HFFc6 (cell line): Measurements from ENCODE around the gene SLC2A13. TPM values are rescaled to one million over a fixed set of nuclear protein-coding genes. Genes with fewer than 3 reads are reported as not detected.

Source experiments
- DNase-seq: peaks from one replicate; pipeline ENCODE4 v3.0.0-alpha.2; 2018
- H3K27ac Mint-ChIP-seq: 2 replicates; pipeline ENCODE4 v1.8.0; 2020; ENCODE audit warnings: mild to moderate bottlenecking, mixed read lengths
- H3K27me3 Mint-ChIP-seq: 2 replicates; pipeline ENCODE4 v1.8.0; 2021; ENCODE audit warnings: mild to moderate bottlenecking, moderate library complexity, mixed read lengths; ENCODE audit not compliant: insufficient read depth
- H3K36me3 Mint-ChIP-seq: 2 replicates; pipeline ENCODE4 v1.8.0; 2021; ENCODE audit warnings: low read depth, mixed read lengths
- H3K4me1 Mint-ChIP-seq: 2 replicates; pipeline ENCODE4 v1.8.0; 2020; ENCODE audit warnings: low read depth, mixed read lengths
- H3K4me3 Mint-ChIP-seq: 2 replicates; pipeline ENCODE4 v1.8.0; 2020; ENCODE audit warnings: mild to moderate bottlenecking, moderate library complexity, mixed read lengths
- H3K9me3 Mint-ChIP-seq: 2 replicates; pipeline ENCODE4 v1.8.0; 2020; ENCODE audit warnings: mild to moderate bottlenecking, mixed read lengths
- CTCF ChIP-seq: fragments of 200-600 bp; sonication (generic); IDR thresholded peaks from 2 replicates; pipeline ENCODE4 v1.5.0; 2021; ENCODE audit warnings: antibody characterized with exemption, mild to moderate bottlenecking
- total RNA-seq, 6 experiments: library from RNA; stranded (reverse); fragmentation: NEBNext Ultra II Directional; extraction: Animal tissue kit (Norgen Biotek cat#: 25700); gene quantifications; 2 replicates in 1 of 6; 3 replicates in 5 of 6; pipeline ENCODE4 v1.2.3, GENCODE V29; 2021

SLC2A13 gene
- total RNA-seq, 6 experiments from 2014 or later = 2.3 to 3.3 (median 2.9) TPM

GRCh38 chr12:40017488-40017887, 88.4 kb downstream of the SLC2A13 start:
- H3K27me3 Mint-ChIP-seq = no peaks in the 10 kb centered on the region; the same call in 1 of the 2 replicates
- TF ChIP-seq CTCF = no peak
- H3K4me3 Mint-ChIP-seq = no peak overlapping the region
- no peaks in the 10 kb centered on the region for H3K4me1 Mint-ChIP-seq
- no peak overlapping the region for H3K27ac Mint-ChIP-seq
- DNase-seq = no peak
- H3K36me3 Mint-ChIP-seq = no peaks in the 10 kb centered on the region
- no peaks in the 10 kb centered on the region for H3K9me3 Mint-ChIP-seq

- Mint-ChIP-seq H3K9me3 (no peaks in the 10 kb centered on the region), H3K36me3 (no peaks in the 10 kb centered on the region), H3K4me3 (no peak overlapping the region), H3K27me3 (no peaks in the 10 kb centered on the region; the same call in 1 of the 2 replicates), H3K27ac (no peak overlapping the region), H3K4me1 (no peaks in the 10 kb centered on the region)
- no peak for DNase-seq
- TF ChIP-seq CTCF = no peak
These were observed 88.9 kb downstream of the SLC2A13 start for GRCh38 chr12:40016980-40017379.

- H3K27me3 Mint-ChIP-seq = no peaks in the 10 kb centered on the region; the same call in 1 of the 2 replicates
- H3K4me3 Mint-ChIP-seq = no peak overlapping the region
- no peaks in the 10 kb centered on the region for H3K9me3 Mint-ChIP-seq
- H3K36me3 Mint-ChIP-seq = no peaks in the 10 kb centered on the region
- H3K27ac Mint-ChIP-seq = no peak overlapping the region
- 0 out of 2 replicates have a peak, but pooled peaks cover 6% of the 10 kb centered on the region for H3K4me1 Mint-ChIP-seq
- DNase-seq = no peak
- TF ChIP-seq CTCF = no peak
These were observed 90.0 kb downstream of the SLC2A13 start for GRCh38 chr12:40015881-40016280.

GRCh38 chr12:40015345-40015744, 90.5 kb downstream of the SLC2A13 start:
- Mint-ChIP-seq H3K4me3 (no peak overlapping the region), H3K4me1 (0 out of 2 replicates have a peak, but pooled peaks cover 6% of the 10 kb centered on the region)

GRCh38 chr12:40013847-40014246, 92.0 kb downstream of the SLC2A13 start:
- Mint-ChIP-seq H3K27me3 (no peaks in the 10 kb centered on the region), H3K27ac (no peak overlapping the region), H3K4me3 (no peak overlapping the region), H3K4me1 (0 out of 2 replicates have a peak, but pooled peaks cover 6% of the 10 kb centered on the region), H3K9me3 (no peaks in the 10 kb centered on the region), H3K36me3 (no peaks in the 10 kb centered on the region)
- DNase-seq = no peak
- no peak for TF ChIP-seq CTCF

More at GRCh38 chr12:40015345-40015744, 90.5 kb downstream of the SLC2A13 start:
- Mint-ChIP-seq H3K9me3 (no peaks in the 10 kb centered on the region), H3K36me3 (no peaks in the 10 kb centered on the region), H3K27ac (no peak overlapping the region), H3K27me3 (no peaks in the 10 kb centered on the region; the same call in 1 of the 2 replicates)
- no peak for DNase-seq
- TF ChIP-seq CTCF = no peak

GRCh38 chr12:40013292-40013691, 92.6 kb downstream of the SLC2A13 start:
- no peaks in the 10 kb centered on the region for H3K9me3 Mint-ChIP-seq

More at GRCh38 chr12:40013292-40013691, 92.6 kb downstream of the SLC2A13 start:
- Mint-ChIP-seq H3K27me3 (no peaks in the 10 kb centered on the region), H3K4me3 (no peak overlapping the region), H3K36me3 (no peaks in the 10 kb centered on the region), H3K4me1 (0 out of 2 replicates have a peak, but pooled peaks cover 6% of the 10 kb centered on the region), H3K27ac (no peak overlapping the region)
- no peak for TF ChIP-seq CTCF
- DNase-seq = no peak
